HG02588 (cell line): ENCODE data around the gene DAGLA.

Experiments
- ATAC-seq: cut with Tn5 transposase; IDR thresholded peaks from one replicate; pipeline ENCODE4 v1.9.1; 2021; ENCODE audit warnings: mild to moderate bottlenecking, moderate library complexity; ENCODE audit not compliant: unreplicated experiment

Gene DAGLA

DNA sequence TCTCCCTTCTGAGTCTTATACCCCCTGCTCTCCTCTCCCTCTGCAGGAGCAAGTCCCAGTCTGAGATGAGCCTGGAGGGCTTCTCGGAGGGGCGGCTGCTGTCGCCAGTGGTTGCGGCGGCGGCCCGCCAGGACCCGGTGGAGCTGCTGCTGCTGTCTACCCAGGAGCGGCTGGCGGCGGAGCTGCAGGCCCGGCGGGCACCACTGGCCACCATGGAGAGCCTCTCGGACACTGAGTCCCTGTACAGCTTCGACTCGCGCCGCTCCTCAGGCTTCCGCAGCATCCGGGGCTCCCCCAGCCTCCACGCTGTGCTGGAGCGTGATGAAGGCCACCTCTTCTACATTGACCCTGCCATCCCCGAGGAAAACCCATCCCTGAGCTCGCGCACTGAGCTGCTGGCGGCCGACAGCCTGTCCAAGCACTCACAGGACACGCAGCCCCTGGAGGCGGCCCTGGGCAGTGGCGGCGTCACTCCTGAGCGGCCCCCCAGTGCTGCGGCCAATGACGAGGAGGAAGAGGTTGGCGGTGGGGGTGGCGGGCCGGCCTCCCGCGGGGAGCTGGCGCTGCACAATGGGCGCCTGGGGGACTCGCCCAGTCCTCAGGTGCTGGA is 63.4 kb downstream of the DAGLA start:
- ATAC-seq = no peak

DNA sequence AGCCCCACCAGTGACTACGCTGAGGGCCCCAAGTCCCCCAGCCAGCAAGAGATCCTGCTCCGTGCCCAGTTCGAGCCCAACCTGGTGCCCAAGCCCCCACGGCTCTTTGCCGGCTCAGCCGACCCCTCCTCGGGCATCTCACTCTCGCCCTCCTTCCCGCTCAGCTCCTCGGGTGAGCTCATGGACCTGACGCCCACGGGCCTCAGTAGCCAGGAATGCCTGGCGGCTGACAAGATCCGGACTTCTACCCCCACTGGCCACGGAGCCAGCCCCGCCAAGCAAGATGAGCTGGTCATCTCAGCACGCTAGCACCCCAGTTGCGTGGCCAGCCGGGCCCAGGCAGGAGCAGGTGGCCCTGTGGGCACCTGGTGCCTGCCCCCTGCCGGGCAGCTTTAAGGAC is 64.0 kb downstream of the DAGLA start:
- no peak for ATAC-seq

DNA sequence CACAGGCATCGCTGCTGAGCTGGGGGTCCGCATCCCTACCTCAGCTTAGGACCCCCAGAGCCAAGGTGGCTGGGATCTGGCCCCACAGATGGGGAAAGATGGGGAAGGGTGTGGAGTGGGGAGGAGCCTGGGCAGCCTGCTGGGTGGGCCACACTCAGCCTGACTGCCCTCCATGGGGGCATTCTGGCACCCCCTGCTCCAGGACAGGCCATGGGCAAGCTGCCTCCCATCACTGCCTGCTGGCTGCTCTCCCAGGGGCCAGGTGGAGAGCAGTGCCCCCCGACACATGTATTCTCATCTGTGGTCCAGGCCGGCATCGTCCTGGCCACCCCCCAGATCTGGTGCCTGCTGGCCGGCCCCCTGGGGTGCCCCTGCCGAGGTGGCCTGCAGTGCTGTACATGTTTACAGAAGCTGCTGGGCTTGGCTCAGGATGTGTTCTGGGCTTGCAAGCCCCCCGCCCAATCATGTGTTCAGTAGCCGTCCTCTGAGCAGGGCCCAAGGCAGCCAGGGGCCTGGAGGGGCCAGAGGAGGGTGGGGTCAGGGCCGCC is 64.5 kb downstream of the DAGLA start:
- ATAC-seq = no peak

DNA sequence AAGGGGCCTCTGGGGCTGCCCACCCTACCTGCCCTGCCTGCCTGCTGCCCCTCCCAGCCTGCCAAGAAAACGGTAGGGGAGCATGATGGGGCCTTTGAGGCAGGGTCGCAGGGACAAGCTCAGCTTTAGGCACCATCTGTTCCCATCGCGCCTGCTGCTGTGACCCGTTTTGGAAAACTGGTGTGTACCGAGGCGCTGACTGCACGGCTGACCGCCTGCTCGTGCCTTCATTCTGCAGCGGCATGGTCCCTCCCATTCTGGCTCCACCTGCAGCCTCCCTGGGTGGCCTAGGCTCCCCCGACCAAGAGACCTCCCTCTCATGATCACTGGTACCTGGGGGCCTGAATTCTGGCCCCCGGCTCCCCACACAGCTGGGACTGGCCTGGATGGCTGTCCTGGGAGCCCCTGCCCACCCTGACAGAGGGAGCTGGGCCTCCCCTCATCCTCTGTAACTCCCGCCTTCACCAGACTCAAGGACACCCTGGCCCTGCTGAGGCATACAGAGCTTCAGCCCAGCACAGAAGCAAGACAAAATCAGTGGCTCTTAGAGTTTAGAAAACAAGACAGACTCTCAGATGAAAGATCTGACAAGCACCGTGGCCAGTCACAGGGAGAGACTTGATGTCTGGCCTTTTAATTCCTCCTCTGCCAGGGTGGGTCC is 65.7 kb downstream of the DAGLA start:
- ATAC-seq = no peak

DNA sequence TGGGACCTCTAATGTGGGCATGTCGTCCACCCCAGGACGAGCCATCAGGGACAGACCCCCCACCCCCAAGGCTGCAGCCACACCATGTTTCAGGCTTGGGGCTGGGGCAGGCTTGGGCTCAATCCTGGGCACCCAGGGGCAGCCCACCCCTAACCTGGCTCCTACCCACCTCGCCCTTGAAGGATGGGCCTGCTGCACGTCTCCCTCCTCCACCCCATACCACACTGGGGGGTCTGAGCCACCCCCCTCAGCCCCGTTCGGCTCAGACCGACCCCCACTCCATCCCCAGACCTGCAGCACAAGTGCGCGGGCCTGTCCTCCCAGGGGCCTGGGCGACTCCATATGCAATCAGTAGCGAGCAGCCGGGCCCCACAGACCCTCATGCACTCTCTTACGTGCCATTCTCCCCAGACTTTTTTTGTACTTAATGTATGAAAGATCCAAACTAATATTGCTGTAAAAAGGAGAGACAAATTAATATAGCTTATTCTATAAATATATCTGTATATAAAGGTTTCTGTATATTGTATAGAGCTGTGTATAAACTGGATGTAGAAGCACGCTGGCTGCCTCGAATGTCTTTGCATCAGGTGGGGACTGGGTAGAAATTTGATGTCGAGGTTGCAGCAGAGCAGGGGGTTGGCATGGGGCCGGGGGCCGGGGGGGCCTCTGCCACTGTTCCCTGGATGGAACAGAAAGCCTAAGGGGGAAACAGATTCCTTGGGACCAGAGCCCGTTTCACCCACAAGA is 66.4 kb downstream of the DAGLA start:
- no peak for ATAC-seq

DNA sequence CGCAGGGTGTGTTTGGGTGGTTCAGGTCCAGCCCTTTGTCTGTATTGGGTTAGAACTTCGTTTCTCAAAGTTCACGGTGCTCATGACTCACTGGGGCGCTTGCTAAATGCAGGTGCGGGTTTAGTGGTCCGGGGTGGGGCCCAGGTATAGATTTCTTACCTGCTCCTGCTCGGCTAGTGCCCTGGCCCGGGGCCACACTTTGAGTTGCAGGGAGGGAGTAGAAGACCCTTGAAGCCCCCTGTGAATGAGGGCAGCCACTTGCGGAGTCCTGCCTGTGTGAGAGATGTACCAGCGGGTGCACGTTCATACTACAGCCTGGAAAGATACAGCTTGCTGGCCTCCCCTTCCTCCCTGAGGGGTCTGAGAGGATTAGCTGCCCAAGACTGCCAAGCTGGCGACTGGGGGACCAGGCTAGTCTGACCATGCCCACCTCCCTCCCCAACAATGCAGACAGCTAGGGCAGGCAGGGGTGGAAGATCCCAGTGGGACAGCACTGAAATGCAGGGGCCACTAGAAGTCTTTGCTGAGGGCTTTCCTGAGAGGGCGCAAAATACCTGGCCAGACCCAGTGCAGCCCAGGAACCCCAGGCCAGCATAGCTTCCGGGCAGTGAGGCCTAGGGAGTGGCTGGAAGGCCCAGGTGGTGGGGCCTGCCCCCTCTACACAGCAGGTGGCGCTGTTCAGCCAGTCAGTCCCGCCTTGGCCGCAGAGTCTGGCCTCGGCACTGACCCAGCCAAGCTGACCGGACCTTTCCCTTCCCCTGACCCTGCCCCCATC is 67.2 kb downstream of the DAGLA start:
- peak; percentile 53 for ATAC-seq

DNA sequence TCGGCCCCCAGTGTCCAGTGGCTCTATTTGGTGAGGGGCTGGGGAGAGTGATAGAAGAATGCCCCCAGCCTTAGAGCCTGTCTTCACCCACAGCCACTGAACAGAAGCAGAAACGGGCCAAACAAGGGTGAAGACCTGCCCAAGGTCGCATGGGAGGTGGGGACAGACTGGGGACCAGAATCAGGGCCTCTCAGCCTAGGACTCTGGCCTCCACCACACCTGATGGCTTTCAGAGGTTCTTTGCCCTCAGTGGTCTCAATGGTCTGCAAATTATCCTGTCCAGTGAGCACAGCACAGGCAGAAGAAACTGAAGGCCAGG is 67.7 kb downstream of the DAGLA start:
- no peak for ATAC-seq

DNA sequence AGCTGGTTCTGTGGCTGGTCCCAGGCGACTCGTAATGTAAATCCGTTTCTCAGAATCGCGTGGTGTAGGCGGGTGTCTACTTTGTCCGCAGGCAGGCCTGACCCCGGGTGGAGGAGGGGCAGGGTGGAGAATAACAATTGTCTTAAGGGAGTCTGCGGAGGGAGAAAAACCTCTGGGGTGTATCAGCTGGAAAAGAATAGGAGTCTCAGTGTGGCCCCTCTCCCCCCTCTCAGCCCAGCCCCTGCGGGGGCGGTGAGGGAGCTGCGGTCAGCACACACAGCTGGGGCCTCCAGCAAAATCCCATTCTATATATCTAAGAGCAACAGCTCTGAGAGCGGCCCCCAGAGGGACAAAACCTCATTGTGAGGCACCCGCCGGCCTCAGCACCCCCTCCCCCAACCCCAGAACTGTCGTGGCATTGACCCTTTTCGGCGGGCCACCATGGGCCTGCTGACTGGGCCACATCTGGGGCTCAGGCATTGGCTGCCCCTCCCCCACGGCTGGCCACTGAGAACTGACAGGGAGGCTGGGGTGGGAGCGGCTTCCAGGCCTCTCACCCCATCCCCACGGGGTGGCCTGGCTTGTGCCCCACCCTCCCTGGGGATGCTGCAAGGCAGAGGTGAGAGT is 69.5 kb downstream of the DAGLA start:
- ATAC-seq = no peak

DNA sequence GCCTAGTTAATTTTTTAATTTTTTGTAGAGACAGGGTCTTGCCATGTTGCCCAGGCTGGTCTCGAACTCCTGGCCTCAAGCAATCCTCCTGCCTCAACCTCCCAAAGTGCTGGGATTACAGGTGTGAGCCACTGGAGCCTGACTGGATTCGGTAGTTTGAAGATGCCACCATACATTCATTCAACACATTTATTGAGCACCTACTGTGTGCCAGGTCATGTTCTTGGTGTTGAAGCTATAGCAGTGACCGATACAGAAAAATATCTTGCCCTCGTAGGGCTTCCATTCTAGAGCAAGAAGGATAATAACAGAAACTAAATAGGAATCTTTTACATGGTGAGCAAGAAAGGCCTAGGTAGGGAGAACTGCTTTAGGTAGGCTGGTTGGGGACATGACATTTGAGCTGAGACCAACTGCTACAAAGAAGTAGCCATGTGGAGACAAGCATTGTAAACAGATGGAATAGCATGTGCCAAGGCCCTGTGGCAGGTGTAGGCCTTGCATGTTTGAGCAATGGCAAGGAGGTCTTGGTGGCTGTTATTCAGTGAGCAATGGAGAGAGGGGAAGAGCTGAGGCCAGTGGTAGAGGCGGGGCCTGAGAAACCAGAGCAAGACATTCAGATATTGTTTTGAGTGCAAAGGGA is 70.6 kb downstream of the DAGLA start:
- ATAC-seq = no peak

DNA sequence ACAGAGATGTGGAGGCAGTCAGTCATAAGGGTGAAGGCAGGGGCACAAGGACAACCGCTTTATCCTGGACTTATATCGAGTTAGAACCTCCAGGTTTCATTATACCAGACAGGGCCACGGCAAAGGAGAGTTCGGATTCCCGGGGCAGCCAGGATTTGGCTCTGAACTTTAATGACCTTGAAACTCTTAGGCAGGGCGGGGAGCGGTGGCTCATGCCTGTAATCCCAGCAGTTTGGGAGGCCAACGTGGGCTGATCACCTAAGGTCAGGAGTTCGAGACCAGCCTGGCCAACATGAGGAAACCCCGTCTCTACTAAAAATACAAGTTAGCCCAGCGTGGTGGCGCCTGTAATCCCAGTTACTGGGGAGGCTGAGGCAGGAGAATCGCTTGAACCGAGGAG is 71.2 kb downstream of the DAGLA start:
- no peak for ATAC-seq

DNA sequence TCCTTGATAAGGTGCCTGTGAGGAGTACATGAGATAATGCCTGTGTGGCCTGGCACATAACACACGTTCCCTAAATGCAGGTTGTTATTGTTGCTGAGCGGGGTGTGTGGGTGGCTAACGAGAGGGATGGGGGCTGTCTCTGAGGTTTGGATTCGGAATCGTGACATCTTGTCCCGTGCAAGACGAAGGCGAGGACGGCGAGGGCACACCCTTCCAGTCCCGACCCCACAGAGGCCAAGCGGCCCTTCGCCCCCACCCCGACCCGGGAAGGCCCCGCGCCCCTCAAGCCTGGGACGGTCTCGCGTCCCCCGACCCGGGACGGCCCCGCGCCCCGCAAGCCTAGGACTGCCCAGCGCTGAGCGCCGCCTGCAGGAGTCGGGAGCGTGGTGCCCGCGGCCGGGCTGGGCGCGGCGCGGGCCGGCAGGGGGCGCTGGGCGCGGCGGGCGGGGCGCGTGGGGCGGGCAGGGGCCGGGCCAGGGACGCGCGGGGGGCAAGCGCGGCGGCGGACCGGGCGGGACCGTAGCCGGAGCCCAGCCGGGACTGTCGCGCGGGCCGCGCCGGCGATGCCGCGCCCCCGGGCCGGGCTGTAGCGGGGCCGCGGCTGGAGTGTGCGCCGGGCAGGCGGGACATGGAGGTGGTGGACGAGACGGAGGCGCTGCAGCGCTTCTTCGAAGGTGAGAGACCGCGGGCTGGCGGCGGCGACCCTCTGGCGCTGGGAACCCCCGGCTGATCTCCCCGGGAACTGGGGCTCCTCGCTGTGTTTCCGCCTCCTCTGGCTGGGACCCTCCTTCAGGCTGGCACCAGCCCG is 72.1 kb downstream of the DAGLA start, which contains the start of gene MYRF:
TSS of gene MYRF (plus strand) at position 520 of the 808 bp plus-strand sequence. CDS start at position 629, 109 bp downstream.
- peak; percentile 50 for ATAC-seq

DNA sequence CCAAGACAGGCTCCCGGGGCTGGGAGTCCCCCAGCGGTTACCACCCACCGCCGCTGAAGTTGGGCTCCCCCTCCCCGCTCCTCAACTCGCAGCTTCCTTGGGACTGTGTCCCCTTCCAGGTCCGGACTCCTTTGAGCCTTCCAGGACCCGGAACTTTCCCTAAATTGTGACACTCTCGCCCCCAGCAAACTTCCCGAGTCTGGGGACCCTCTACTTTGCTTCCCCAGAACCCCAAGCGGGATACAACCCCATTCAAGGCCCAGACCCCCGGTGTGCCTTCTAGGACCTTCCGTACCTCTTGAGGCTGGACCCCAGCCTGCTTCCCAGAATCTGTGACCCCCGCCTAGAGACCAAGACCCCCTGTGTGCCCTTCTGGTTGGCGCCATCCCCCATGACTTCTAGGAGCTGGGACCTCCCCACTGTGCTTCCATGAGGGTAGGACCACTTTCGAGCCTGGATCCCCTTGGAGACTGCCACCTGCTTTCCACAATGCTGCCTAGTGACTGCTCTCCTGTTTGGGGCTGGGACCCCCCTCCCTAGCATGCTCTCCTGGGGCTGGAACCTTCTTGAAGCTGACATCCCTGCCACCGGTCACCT is 72.8 kb downstream of the DAGLA start:
- ATAC-seq = no peak

DNA sequence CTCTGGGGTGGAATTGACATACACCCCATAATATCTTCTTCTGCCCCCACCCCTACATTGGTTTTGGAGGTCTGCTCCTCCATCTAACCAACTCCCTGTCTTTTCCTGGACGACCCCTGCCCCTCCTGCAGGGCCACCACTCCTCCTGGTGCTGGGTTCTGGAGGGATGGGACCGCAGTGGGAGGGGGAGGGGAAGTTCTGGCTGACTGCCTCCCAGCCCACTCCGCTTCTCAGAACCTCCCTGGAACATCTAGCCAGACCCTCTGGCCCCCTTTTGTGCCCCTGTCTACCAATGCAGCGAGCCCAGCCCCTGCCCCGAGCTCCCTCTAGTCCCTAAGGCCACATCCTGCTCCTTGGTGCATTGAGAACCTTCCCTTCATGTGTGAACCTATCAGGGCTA is 73.5 kb downstream of the DAGLA start:
- no peak for ATAC-seq

DNA sequence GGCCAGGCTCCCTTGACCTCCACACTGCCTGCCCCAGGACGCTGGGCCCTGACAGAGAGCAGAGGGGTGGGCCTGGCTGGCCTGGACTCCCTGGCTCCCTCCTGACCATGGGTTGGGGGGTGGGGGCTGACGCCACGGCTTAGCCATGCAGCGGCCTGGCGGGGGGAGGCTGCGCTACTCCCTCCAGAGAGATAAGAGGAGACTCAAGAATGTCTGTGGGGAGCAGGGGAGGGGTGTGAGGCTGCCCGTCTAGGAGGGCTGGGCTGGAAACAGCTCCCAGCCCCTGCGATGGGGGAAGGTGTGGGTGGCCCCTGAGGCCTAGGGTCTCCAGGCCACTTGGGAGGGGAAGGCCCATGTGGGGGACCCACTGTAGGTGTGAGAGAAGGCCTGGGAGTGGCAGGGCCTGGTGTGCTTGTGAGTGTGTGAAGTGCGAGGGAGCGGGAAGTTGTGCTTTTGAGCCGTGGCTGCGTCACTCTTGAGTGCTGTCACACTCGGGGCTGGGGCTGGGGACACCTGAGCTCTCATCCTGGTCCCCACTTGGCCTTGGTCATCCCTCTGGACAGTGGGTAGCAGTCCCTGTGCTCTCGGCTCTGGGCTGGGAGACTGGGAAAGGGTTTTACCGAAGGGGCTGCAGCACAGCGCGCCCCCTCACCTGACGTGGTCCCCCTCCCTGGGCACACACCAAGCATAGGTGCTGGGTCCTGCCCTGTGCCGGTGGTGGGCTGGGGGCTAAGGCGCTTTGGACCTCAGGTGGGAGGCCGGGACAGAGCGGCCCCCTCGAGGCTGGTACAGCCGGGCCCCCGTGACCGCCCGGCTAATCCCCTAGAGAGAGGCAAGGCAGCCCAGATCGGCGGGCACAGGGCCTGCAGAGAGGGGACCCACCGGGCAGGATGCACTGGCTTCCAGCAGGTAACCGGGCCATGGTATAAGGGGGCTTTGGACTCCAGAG is 74.6 kb downstream of the DAGLA start:
- ATAC-seq = no peak

DNA sequence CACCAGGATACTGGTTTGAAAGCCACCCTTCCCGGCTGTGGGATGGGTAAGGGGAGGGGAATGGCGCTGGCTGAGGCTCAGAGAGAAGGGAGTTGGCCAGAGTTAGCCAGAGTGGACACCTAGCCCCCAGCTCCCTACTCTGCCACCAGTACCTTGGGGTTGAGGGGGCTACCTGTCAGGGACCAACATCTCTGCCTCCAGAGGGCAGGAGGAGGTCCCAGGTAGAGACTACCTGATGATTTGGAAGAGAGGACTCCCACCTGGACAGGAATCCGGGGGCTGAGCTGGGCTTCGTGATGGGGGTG is 75.9 kb downstream of the DAGLA start:
- ATAC-seq = no peak

DNA sequence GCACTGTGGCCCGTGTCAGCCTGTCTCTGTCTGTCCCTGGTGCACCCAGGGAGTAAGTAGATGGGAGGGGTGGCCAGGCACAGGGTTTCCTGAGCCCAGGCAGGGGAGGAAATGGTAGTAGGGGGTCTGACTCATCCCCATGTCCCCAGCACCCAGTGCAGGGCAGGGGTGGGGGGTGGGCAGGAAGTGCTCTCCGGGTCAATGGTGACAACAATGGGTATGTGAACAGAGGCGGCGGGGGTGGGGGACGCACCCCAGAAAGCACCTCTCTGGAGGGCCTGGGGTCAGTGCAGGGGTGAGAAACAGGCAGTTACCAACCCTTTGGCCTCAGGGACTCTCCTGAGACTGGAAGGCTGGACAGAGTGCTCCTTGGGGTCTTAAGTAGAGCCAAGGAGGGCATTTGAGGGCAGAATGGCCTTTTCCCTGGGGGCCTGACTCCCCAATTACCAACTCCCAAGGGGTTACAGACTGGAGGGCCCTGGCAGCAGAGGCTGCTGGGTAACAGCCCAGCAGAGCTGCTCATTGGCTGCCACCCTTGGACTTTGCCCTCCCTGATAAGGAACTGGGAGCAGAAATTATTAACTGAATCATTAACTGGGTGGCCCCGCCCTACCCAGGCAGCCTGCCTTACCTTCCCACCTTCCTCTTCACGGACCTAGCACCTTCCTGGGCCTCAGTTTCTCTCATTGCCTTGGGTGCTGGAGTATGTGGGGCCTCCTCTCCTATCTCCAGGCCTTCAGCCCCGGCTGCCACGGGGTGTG is 76.4 kb downstream of the DAGLA start:
- ATAC-seq = no peak

DNA sequence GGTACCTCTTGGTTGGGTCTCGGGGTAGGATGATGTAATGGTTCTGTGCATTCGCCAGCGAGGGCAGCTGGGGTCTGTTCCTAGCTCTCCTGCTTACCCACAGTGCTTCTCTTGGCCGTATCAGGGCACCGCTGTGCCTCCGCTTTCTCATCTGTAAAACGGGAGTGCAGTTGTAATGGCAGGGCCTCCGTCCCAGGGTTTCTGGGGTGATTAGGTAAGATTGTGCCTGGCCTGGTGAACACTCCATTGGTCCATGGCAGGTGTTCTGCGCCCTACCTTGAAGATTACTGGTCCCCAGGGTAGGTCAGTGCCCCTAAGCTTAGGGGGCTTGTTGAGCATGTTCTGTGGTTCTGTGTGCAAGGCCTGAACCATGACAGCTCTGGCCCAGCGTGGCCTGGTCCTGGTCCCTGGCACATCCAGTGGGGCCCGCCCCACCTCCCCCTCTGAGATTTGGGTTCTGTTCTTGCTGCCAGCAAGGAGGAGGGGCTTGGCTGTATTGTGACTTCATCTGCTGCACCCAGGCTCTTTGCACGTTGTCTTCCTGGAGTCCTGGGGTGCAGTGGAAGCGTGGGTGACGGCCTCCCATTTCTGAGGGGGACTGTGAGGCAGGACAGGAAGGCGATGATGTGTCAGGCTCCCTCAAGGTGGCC is 77.1 kb downstream of the DAGLA start:
- ATAC-seq = no peak
